ENCODE measurements around the gene CACNA1B.

DNA sequence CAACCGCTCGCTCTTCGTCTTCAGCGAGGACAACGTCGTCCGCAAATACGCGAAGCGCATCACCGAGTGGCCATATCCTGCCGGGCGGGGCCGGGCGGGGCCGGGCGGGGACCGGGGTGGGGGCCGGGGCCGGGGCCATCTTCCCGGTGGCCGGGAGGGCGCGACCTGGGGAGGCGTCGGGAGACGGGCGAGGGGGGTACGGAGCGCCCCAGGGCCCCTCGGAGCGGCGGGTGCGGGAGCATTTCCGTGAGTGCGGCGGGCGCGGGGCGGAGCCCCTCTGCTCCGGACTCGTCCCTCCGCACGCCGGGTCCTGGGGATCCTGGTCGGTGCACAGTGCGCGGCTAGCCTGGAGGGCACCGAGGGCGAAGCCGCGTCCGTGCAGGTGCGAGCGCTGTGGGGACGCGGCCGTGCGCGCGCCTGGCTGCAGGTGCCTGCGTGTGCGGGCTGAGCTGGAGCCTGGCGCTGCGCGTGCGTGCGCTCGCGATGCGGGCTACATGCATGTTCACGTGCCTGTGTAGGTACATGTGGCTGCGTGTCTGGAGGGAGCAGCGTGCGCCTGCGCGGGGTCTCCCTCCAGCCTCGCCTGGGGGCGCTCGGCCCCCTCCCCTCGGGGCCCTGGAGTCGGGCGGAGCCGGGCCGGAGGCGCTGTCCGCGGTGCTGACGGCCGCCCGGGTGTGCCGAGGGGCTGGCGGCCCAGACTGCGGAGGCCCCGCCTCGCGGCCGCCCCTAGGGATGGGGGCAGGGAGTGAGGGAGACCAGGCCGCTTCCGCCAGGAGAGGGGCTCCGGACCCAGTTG lies 762 bp downstream of the CACNA1B start:
- TF ChIP-seq, protein P1, sequence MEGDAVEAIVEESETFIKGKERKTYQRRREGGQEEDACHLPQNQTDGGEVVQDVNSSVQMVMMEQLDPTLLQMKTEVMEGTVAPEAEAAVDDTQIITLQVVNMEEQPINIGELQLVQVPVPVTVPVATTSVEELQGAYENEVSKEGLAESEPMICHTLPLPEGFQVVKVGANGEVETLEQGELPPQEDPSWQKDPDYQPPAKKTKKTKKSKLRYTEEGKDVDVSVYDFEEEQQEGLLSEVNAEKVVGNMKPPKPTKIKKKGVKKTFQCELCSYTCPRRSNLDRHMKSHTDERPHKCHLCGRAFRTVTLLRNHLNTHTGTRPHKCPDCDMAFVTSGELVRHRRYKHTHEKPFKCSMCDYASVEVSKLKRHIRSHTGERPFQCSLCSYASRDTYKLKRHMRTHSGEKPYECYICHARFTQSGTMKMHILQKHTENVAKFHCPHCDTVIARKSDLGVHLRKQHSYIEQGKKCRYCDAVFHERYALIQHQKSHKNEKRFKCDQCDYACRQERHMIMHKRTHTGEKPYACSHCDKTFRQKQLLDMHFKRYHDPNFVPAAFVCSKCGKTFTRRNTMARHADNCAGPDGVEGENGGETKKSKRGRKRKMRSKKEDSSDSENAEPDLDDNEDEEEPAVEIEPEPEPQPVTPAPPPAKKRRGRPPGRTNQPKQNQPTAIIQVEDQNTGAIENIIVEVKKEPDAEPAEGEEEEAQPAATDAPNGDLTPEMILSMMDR (IDR thresholded peaks at IDR 0.05): no peak
- TF ChIP-seq POLR2A (IDR thresholded peaks at IDR 0.05): no peak
